Measurements from ENCODE around the gene INTS1.

INTS1 gene

GRCh38 chr7:1458683-1459511 is 45.3 kb downstream of the INTS1 start, which contains the start of gene MICALL2:
TSS of gene MICALL2 (minus strand) at chr7:1459470. CDS start at chr7:1459326, 144 bp downstream.
- intact Hi-C loops (cut with micrococcal nuclease): no loop called here
- Mint-ChIP-seq H3K4me3 (peak within 1 kb of the TSS; percentile 86), H3K27me3 (peaks cover 2% of the 10 kb centered on the region), H3K4me1 (ENCODE audit: low read depth) (peaks cover 69% of the 10 kb centered on the region), H3K9me3 (no peaks in the 10 kb centered on the region), H3K27ac (peak within 1 kb of the TSS; percentile 89), H3K36me3 (ENCODE audit: low read depth) (peaks cover 7% of the 10 kb centered on the region)

GRCh38 chr7:1457949-1458682 is 46.1 kb downstream of the INTS1 start:
- Mint-ChIP-seq H3K36me3 (ENCODE audit: low read depth) (peaks cover 7% of the 10 kb centered on the region), H3K27ac (peak overlapping the region; percentile 28), H3K4me1 (ENCODE audit: low read depth) (peaks cover 67% of the 10 kb centered on the region), H3K27me3 (peaks cover 2% of the 10 kb centered on the region), H3K9me3 (no peaks in the 10 kb centered on the region), H3K4me3 (peak overlapping the region; percentile 84)
- intact Hi-C loops (cut with micrococcal nuclease): no loop called here

- Mint-ChIP-seq H3K9me3 (no peaks in the 10 kb centered on the region), H3K27ac (peak overlapping the region; percentile 28), H3K4me1 (ENCODE audit: low read depth) (peaks cover 59% of the 10 kb centered on the region), H3K4me3 (peak overlapping the region; percentile 84), H3K36me3 (ENCODE audit: low read depth) (peaks cover 7% of the 10 kb centered on the region), H3K27me3 (peaks cover 2% of the 10 kb centered on the region)
- intact Hi-C loops (cut with micrococcal nuclease): no loop called here
Observed at GRCh38 chr7:1457059-1457948, 46.9 kb downstream of the INTS1 start.

- intact Hi-C loops (cut with micrococcal nuclease): no loop called here
- H3K27ac Mint-ChIP-seq: no peak overlapping the region
Observed at GRCh38 chr7:1455955-1456354, 48.2 kb downstream of the INTS1 start.

GRCh38 chr7:1455241-1455939 is 48.8 kb downstream of the INTS1 start:
- no peaks in the 10 kb centered on the region for H3K9me3 Mint-ChIP-seq
- no peak overlapping the region for H3K27ac Mint-ChIP-seq
- H3K36me3 Mint-ChIP-seq (ENCODE audit: low read depth): peaks cover 7% of the 10 kb centered on the region
- H3K4me1 Mint-ChIP-seq (ENCODE audit: low read depth): peaks cover 41% of the 10 kb centered on the region
- intact Hi-C loops (cut with micrococcal nuclease): no loop called here
- H3K4me3 Mint-ChIP-seq: no peak overlapping the region
- peaks cover 2% of the 10 kb centered on the region for H3K27me3 Mint-ChIP-seq

More at GRCh38 chr7:1455955-1456354, 48.2 kb downstream of the INTS1 start:
- Mint-ChIP-seq H3K27me3 (peaks cover 2% of the 10 kb centered on the region), H3K36me3 (ENCODE audit: low read depth) (peaks cover 7% of the 10 kb centered on the region), H3K9me3 (no peaks in the 10 kb centered on the region), H3K4me1 (ENCODE audit: low read depth) (peaks cover 45% of the 10 kb centered on the region), H3K4me3 (no peak overlapping the region)

- no peak overlapping the region for H3K27ac Mint-ChIP-seq
- H3K27me3 Mint-ChIP-seq: peaks cover 2% of the 10 kb centered on the region
- peaks cover 41% of the 10 kb centered on the region for H3K4me1 Mint-ChIP-seq (ENCODE audit: low read depth)
- no peaks in the 10 kb centered on the region for H3K9me3 Mint-ChIP-seq
- no peak overlapping the region for H3K4me3 Mint-ChIP-seq
- H3K36me3 Mint-ChIP-seq (ENCODE audit: low read depth): peaks cover 7% of the 10 kb centered on the region
- intact Hi-C loops (cut with micrococcal nuclease): no loop called here
Observed at GRCh38 chr7:1454542-1454941, 49.6 kb downstream of the INTS1 start.

- no peaks in the 10 kb centered on the region for H3K9me3 Mint-ChIP-seq
- H3K4me1 Mint-ChIP-seq (ENCODE audit: low read depth): peaks cover 22% of the 10 kb centered on the region
- H3K27me3 Mint-ChIP-seq: no peaks in the 10 kb centered on the region
- H3K36me3 Mint-ChIP-seq (ENCODE audit: low read depth): no peaks in the 10 kb centered on the region
- H3K27ac Mint-ChIP-seq: no peak overlapping the region
- no peak overlapping the region for H3K4me3 Mint-ChIP-seq
- intact Hi-C loops (cut with micrococcal nuclease): no loop called here
Observed at GRCh38 chr7:1452205-1452604, 52.0 kb downstream of the INTS1 start.

GRCh38 chr7:1450987-1451386 is 53.2 kb downstream of the INTS1 start:
- intact Hi-C loops (cut with micrococcal nuclease): no loop called here
- H3K36me3 Mint-ChIP-seq (ENCODE audit: low read depth): no peaks in the 10 kb centered on the region
- H3K27me3 Mint-ChIP-seq: no peaks in the 10 kb centered on the region
- H3K4me3 Mint-ChIP-seq: no peak overlapping the region
- no peaks in the 10 kb centered on the region for H3K9me3 Mint-ChIP-seq
- H3K27ac Mint-ChIP-seq: no peak overlapping the region
- peaks cover 15% of the 10 kb centered on the region for H3K4me1 Mint-ChIP-seq (ENCODE audit: low read depth)

GRCh38 chr7:1450431-1450830 is 53.8 kb downstream of the INTS1 start:
- no peaks in the 10 kb centered on the region for H3K9me3 Mint-ChIP-seq
- intact Hi-C loops (cut with micrococcal nuclease): no loop called here
- peaks cover 14% of the 10 kb centered on the region for H3K4me1 Mint-ChIP-seq (ENCODE audit: low read depth)
- H3K36me3 Mint-ChIP-seq (ENCODE audit: low read depth): no peaks in the 10 kb centered on the region
- no peaks in the 10 kb centered on the region for H3K27me3 Mint-ChIP-seq
- H3K27ac Mint-ChIP-seq: no peak overlapping the region
- no peak overlapping the region for H3K4me3 Mint-ChIP-seq

- Mint-ChIP-seq H3K27me3 (no peaks in the 10 kb centered on the region), H3K36me3 (ENCODE audit: low read depth) (peaks cover under 1% of the 10 kb centered on the region), H3K4me1 (ENCODE audit: low read depth) (peaks cover 10% of the 10 kb centered on the region), H3K9me3 (no peaks in the 10 kb centered on the region), H3K4me3 (no peak overlapping the region), H3K27ac (no peak overlapping the region)
- intact Hi-C loops (cut with micrococcal nuclease): no loop called here
Observed at GRCh38 chr7:1449951-1450350, 54.2 kb downstream of the INTS1 start.

- H3K4me3 Mint-ChIP-seq: no peak overlapping the region
- H3K4me1 Mint-ChIP-seq (ENCODE audit: low read depth): peaks cover 5% of the 10 kb centered on the region
- no peaks in the 10 kb centered on the region for H3K9me3 Mint-ChIP-seq
- H3K27ac Mint-ChIP-seq: no peak overlapping the region
- H3K36me3 Mint-ChIP-seq (ENCODE audit: low read depth): peaks cover 5% of the 10 kb centered on the region
- intact Hi-C loops (cut with micrococcal nuclease): no loop called here
- H3K27me3 Mint-ChIP-seq: no peaks in the 10 kb centered on the region
Observed at GRCh38 chr7:1449501-1449900, 54.7 kb downstream of the INTS1 start.

- H3K4me3 Mint-ChIP-seq: no peak overlapping the region
- intact Hi-C loops (cut with micrococcal nuclease): no loop called here
- H3K9me3 Mint-ChIP-seq: no peaks in the 10 kb centered on the region
- peaks cover 6% of the 10 kb centered on the region for H3K36me3 Mint-ChIP-seq (ENCODE audit: low read depth)
- H3K27ac Mint-ChIP-seq: no peak overlapping the region
- no peaks in the 10 kb centered on the region for H3K27me3 Mint-ChIP-seq
- peaks cover 5% of the 10 kb centered on the region for H3K4me1 Mint-ChIP-seq (ENCODE audit: low read depth)
Observed at GRCh38 chr7:1448958-1449357, 55.2 kb downstream of the INTS1 start.

GRCh38 chr7:1447551-1448244 is 56.5 kb downstream of the INTS1 start:
- Mint-ChIP-seq H3K4me1 (ENCODE audit: low read depth) (peaks cover 5% of the 10 kb centered on the region), H3K36me3 (ENCODE audit: low read depth) (peaks cover 8% of the 10 kb centered on the region), H3K27me3 (no peaks in the 10 kb centered on the region), H3K4me3 (no peak overlapping the region), H3K9me3 (no peaks in the 10 kb centered on the region), H3K27ac (no peak overlapping the region)
- intact Hi-C loops (cut with micrococcal nuclease): no loop called here

Measured in dendritic cell treated with granulocyte-macrophage colony-stimulating factor and Interleukin-4, amounts not matched to agents 40 ng/mL and 50 ng/mL, for 4 days (primary cell).